CD14-positive monocyte (primary cell): ENCODE measurements around the gene CD96. TPM values are rescaled to one million over a fixed set of nuclear protein-coding genes. Genes with fewer than 3 reads are reported as not detected.

Experiments
- DNase-seq, 3 donors: peaks; one replicate each; pipeline ENCODE4 v3.0.0-alpha.2; 2011 to 2022
- H2AFZ ChIP-seq: 2 replicates; pipeline ENCODE4 v1.6.0; 2012; ENCODE audit warnings: mild to moderate bottlenecking, low read depth, low read length, inconsistent platforms; ENCODE audit not compliant: insufficient read depth, poor library complexity, severe bottlenecking
- H3K27ac ChIP-seq, 2 donors: 1 replicate in 1 of 2; 2 replicates in 1 of 2; pipeline ENCODE4 v1.5.1; 2012 to 2013; ENCODE audit warnings: low read length in 2 of 2, control low read depth in 1 of 2, inconsistent platforms in 1 of 2, low read depth in 1 of 2, mild to moderate bottlenecking in 1 of 2
- H3K27me3 ChIP-seq, 2 donors: one replicate each; pipeline versions ENCODE4 v1.6.0 to v1.6.1; 2011 to 2013; ENCODE audit warnings: low read length in 2 of 2; ENCODE audit not compliant: control insufficient read depth in 2 of 2, insufficient read depth in 2 of 2
- H3K36me3 ChIP-seq, 2 donors: replicated peaks in 1 of 2; 1 replicate in 1 of 2; 2 replicates in 1 of 2; pipeline versions ENCODE4 v1.5.1 to v1.6.1; 2012 to 2013; ENCODE audit warnings: low read length in 2 of 2, control low read depth in 1 of 2, inconsistent platforms in 1 of 2, mild to moderate bottlenecking in 1 of 2; ENCODE audit not compliant: insufficient read depth in 2 of 2, control insufficient read depth in 1 of 2
- H3K4me1 ChIP-seq, 2 donors: 1 replicate in 1 of 2; 2 replicates in 1 of 2; pipeline versions ENCODE4 v1.5.1 to v1.6.1; 2012 to 2013; ENCODE audit warnings: low read length in 2 of 2, control low read depth in 1 of 2, inconsistent platforms in 1 of 2, mild to moderate bottlenecking in 1 of 2, moderate library complexity in 1 of 2; ENCODE audit not compliant: insufficient read depth in 2 of 2, control insufficient read depth in 1 of 2
- H3K4me2 ChIP-seq: replicated peaks from 2 replicates; pipeline ENCODE3; 2012; ENCODE audit warnings: low read length, moderate library complexity, mild to moderate bottlenecking; ENCODE audit not compliant: poor library complexity, severe bottlenecking; ENCODE audit errors: extremely low read depth
- H3K4me3 ChIP-seq, 3 experiments: fragments of 200-600 bp in 1 of 3; sonication (generic) in 1 of 3; replicated peaks in 1 of 3; 1 replicate in 2 of 3; 2 replicates in 1 of 3; pipeline ENCODE4 v1.5.1; 2011 to 2013; ENCODE audit warnings: low read length in 3 of 3, mild to moderate bottlenecking in 3 of 3, control low read depth in 2 of 3, low read depth in 2 of 3, inconsistent platforms in 1 of 3, moderate library complexity in 1 of 3
- H3K79me2 ChIP-seq: 2 replicates; pipeline ENCODE4 v1.6.0; 2012; ENCODE audit warnings: mild to moderate bottlenecking, control low read depth, inconsistent platforms, low read length, moderate library complexity; ENCODE audit not compliant: insufficient read depth
- H3K9ac ChIP-seq: 2 replicates; pipeline ENCODE4 v1.6.0; 2017; ENCODE audit warnings: low read length, mild to moderate bottlenecking; ENCODE audit not compliant: insufficient read depth, poor library complexity, severe bottlenecking
- H3K9me3 ChIP-seq, 2 donors: replicated peaks in 1 of 2; 1 replicate in 1 of 2; 2 replicates in 1 of 2; pipeline versions ENCODE4 v1.5.1 to v1.6.1; 2012 to 2013; ENCODE audit warnings: low read length in 2 of 2, control low read depth in 1 of 2; ENCODE audit not compliant: control insufficient read depth in 1 of 2, insufficient read depth in 1 of 2
- H4K20me1 ChIP-seq: 2 replicates; pipeline ENCODE4 v1.6.0; 2012; ENCODE audit warnings: mild to moderate bottlenecking, low read length, control low read depth, moderate library complexity; ENCODE audit not compliant: insufficient read depth
- H3K27ac Mint-ChIP-seq, 7 donors: one replicate each; pipeline ENCODE4 v1.8.0; 2020; ENCODE audit warnings: mild to moderate bottlenecking in 7 of 7, mixed read lengths in 7 of 7, moderate library complexity in 6 of 7, inconsistent platforms in 2 of 7
- H3K27me3 Mint-ChIP-seq, 3 donors: one replicate each; pipeline ENCODE4 v1.8.0; 2021 to 2022; ENCODE audit warnings: low read depth in 3 of 3, mild to moderate bottlenecking in 3 of 3, mixed read lengths in 3 of 3, moderate library complexity in 3 of 3, inconsistent platforms in 1 of 3
- H3K36me3 Mint-ChIP-seq, 2 donors: one replicate each; pipeline ENCODE4 v1.8.0; 2020; ENCODE audit warnings: mixed read lengths in 2 of 2, inconsistent platforms in 1 of 2, mild to moderate bottlenecking in 1 of 2
- H3K4me1 Mint-ChIP-seq: one replicate; pipeline ENCODE4 v1.8.0; 2020; ENCODE audit warnings: mild to moderate bottlenecking, mixed read lengths
- H3K4me3 Mint-ChIP-seq, 2 donors: one replicate each; pipeline ENCODE4 v1.8.0; 2020; ENCODE audit warnings: mild to moderate bottlenecking in 2 of 2, mixed read lengths in 2 of 2, moderate library complexity in 1 of 2
- H3K9me3 Mint-ChIP-seq, 7 donors: one replicate each; pipeline ENCODE4 v1.8.0; 2020 to 2022; ENCODE audit warnings: mixed read lengths in 7 of 7, mild to moderate bottlenecking in 6 of 7, moderate library complexity in 6 of 7, inconsistent platforms in 2 of 7
- WGBS: methylation state at CpG from one replicate; pipeline ENCODE4 v1.1.5; 2013; ENCODE audit warnings: missing lambda C conversion rate; ENCODE audit not compliant: insufficient coverage; 5-methylcytosine and 5-hydroxymethylcytosine counted together
- intact Hi-C, 2 donors: fragments of 100-400 bp; cut with micrococcal nuclease; formaldehyde crosslinking; loops; one replicate each; pipeline versions ENCODE4 v1.15.0 to v1.15.1; 2023
- polyA plus RNA-seq, 3 donors: library from polyadenylated mRNA; depleted of rRNA in 1 of 3; unstranded in 2 of 3; stranded (reverse) in 1 of 3; fragments of 300-500 nt in 2 of 3; fragments of >200 nt in 1 of 3; fragmentation: Illumina TruSeq in 2 of 3; gene quantifications; 1 replicate in 2 of 3; 2 replicates in 1 of 3; pipeline ENCODE4 v1.2.3, GENCODE V29; 2012 to 2021
- TF ChIP-seq, protein P1 (sequence below): fragments of 200-600 bp; IDR thresholded peaks from one replicate; pipeline ENCODE4 v1.8.0; 2022; ENCODE audit warnings: antibody characterized with exemption, mild to moderate bottlenecking

CD96 gene
- polyA plus RNA-seq, 3 donors, result 0.05 to 0.97 (median 0.33) TPM

DNA sequence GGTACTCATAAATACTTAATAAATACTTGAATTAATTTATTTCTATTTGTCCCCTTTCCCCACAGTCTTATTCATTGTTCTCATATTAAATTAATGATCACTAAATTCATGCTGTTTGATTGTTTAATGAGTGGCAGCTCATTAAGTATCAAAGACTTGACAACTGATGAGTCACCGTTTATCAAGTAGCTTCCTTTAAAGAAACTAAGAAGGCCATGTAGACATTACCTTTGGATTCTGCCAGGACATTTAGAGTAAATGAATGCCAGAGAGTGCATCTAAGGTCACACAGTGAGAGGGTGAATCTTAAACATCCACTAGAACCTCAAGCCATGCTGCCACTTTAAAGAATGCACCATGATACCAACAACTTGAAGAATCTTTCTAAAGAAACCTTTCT lies 29.3 kb downstream of the CD96 start:
- Mint-ChIP-seq H3K27ac (no peak overlapping the region), H3K4me3 (no peak overlapping the region), H3K27me3 (peaks cover 0 to 3% (median 0%) of the 10 kb centered on the region in 3 donors), H3K4me1 (no peaks in the 10 kb centered on the region), H3K36me3 (no peaks in the 10 kb centered on the region), H3K9me3 (peaks cover 0 to 2% (median 0%) of the 10 kb centered on the region in 7 donors)
- no CpG with 5 or more reads among the region's 1 CpG for WGBS
- H3K79me2 ChIP-seq, result no peaks in the 10 kb centered on the region
- intact Hi-C loops, result no loop called here
- H3K27me3 ChIP-seq, result no peaks in the 10 kb centered on the region
- H2AFZ ChIP-seq, result no peak overlapping the region
- H3K4me1 ChIP-seq, result no peaks in the 10 kb centered on the region
- H3K27ac ChIP-seq, result no peak overlapping the region
- no peak overlapping the region for H3K4me3 ChIP-seq
- H3K9ac ChIP-seq, result no peak overlapping the region
- H3K9me3 ChIP-seq, result no peaks in the 10 kb centered on the region
- no peaks in the 10 kb centered on the region for H4K20me1 ChIP-seq
- H3K36me3 ChIP-seq, result no peaks in the 10 kb centered on the region
- no peak overlapping the region for H3K4me2 ChIP-seq
- TF ChIP-seq, protein P1, sequence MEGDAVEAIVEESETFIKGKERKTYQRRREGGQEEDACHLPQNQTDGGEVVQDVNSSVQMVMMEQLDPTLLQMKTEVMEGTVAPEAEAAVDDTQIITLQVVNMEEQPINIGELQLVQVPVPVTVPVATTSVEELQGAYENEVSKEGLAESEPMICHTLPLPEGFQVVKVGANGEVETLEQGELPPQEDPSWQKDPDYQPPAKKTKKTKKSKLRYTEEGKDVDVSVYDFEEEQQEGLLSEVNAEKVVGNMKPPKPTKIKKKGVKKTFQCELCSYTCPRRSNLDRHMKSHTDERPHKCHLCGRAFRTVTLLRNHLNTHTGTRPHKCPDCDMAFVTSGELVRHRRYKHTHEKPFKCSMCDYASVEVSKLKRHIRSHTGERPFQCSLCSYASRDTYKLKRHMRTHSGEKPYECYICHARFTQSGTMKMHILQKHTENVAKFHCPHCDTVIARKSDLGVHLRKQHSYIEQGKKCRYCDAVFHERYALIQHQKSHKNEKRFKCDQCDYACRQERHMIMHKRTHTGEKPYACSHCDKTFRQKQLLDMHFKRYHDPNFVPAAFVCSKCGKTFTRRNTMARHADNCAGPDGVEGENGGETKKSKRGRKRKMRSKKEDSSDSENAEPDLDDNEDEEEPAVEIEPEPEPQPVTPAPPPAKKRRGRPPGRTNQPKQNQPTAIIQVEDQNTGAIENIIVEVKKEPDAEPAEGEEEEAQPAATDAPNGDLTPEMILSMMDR, result no peak
- DNase-seq, result no peak

DNA sequence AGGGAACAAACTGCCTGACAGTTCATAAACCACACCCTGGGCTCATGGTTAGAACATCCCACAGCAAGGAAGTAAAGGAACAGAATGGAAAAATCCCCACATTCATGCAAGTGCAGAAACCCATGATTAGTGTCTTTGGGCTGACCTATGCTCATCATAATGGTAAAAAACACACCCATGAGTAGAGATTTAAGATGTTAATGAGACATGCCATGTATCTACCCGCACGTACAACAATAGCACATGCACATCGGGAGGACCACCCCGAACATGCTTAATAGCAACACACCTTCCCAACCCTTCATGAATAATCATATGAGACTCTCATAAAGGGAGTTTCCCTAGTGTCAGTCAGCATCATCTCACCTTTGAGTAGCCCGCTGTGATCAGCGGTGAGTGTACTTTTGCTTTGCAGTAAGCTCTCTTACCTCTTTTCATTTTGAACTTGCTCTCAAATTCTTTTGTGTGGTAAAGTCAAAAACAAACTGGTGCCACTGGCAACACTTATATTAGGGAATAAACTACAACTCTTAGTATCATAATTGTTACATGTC lies 30.0 kb downstream of the CD96 start:
- intact Hi-C loops, result no loop called here
- Mint-ChIP-seq H3K27ac (no peak overlapping the region), H3K4me1 (no peaks in the 10 kb centered on the region), H3K36me3 (no peaks in the 10 kb centered on the region), H3K9me3 (peaks cover 0 to 2% (median 0%) of the 10 kb centered on the region in 7 donors), H3K27me3 (peaks cover 0 to 3% (median 0%) of the 10 kb centered on the region in 3 donors), H3K4me3 (no peak overlapping the region)
- TF ChIP-seq, protein P1, result no peak
- Histone ChIP-seq H3K9ac (no peak overlapping the region), H3K27me3 (no peaks in the 10 kb centered on the region), H3K36me3 (no peaks in the 10 kb centered on the region), H4K20me1 (no peaks in the 10 kb centered on the region), H3K79me2 (no peaks in the 10 kb centered on the region), H3K27ac (no peak overlapping the region), H3K4me3 (no peak overlapping the region), H3K4me1 (no peaks in the 10 kb centered on the region), H2AFZ (no peak overlapping the region), H3K9me3 (no peaks in the 10 kb centered on the region), H3K4me2 (no peak overlapping the region)
- DNase-seq, result no peak
- no CpG with 5 or more reads among the region's 6 CpGs for WGBS
